Ramos (cell line): ENCODE measurements around the gene EGR4.

Experiments
- in situ Hi-C: fragments of 300-500 bp; cut with MboI; formaldehyde crosslinking; loops from one replicate; pipeline ENCODE4 v1.14.3; 2022; ENCODE audit warnings: low sequenced_read_pairs; ENCODE audit not compliant: unreplicated experiment

EGR4 gene

GRCh38 chr2:73253901-73254300, 39.4 kb downstream of the EGR4 start:
- in situ Hi-C loops, result no loop called here

GRCh38 chr2:73253400-73253799, 39.9 kb downstream of the EGR4 start:
- in situ Hi-C loops, result no loop called here

DNA sequence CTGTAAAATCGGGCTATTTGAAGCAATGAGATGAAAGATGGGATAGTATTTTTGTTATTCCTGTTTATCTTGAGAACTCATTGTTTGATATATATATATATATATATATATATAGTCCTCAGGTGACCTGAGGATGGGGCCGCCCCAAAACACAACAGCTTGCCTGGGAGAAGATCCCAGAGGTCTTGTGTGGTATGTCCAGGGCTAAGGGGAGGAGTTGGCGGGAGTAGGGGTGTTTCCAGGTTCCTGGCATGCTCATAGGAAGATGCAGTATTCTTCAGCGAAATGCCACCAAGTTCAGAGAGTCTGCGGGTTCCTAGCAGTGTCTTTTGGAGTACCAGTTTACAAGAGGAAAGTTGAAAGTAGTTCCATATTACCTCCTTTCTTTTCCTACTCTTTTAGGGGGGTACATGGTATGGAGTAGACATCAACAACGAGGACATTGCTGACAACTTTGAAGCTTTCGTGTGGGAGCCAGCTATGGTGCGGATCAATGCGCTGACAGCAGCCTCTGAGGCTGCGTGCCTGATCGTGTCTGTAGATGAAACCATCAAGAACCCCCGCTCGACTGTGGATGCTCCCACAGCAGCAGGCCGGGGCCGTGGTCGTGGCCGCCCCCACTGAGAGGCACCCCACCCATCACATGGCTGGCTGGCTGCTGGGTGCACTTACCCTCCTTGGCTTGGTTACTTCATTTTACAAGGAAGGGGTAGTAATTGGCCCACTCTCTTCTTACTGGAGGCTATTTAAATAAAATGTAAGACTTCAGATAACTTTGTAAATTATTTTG, 40.9 kb downstream of the EGR4 start:
- in situ Hi-C loops, result no loop called here

DNA sequence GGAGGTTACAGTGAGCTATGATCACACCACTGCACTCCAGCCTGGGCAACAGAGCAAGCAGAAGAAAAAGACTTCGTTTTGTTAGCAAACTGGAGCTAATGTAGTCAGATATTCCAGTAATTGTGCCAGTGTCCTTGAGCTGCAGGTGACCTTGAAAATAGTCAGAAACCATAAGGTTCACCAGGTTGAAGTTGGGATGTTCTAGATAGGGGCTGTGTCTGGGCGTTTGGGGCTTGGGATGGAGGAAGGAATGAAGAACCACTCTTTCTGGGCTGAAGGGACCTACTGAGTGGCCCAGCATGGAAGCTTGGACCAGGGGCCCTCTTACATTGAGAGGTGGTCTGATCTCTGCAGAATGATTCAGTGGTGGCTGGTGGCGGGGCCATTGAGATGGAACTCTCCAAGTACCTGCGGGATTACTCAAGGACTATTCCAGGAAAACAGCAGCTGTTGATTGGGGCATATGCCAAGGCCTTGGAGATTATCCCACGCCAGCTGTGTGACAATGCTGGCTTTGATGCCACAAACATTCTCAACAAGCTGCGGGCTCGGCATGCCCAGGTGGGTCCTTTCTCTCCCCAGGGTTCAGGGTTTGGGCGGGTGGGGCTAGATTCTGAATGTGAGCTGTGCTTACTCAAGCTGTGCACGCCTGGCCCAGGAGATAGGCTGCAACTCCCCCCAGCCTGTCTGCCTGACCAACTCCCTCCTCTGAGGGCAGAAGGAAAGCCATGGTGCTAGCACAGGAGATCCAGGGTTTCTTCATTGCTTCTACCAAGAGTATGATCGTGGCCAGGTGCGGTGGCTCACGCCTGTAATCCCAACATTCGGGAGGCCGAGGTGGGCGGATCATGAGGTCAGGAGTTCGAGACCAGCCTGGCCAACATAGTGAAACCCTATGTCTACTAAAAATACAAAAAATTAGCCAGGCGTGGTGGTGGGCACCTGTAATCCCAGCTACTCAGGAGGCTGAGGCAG, 42.2 kb downstream of the EGR4 start:
- in situ Hi-C loops, result no loop called here

DNA sequence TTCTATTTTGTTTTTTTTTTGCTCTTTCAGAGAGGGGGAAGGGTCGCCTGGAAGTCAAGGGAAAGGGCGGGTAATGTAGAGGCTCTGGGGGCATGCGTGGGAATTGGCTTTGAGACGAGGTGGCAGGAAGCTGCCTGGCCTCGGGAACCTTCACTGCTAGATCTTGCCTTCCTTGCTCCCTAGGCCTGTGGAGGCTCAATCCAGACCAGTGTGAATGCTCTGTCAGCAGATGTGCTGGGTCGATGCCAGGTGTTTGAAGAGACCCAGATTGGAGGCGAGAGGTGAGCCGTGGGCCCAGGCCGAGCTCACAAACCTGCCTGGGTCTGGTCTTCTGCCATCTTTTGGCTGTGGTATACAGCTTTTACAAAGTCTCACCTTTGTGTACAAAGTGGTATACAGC, 43.7 kb downstream of the EGR4 start:
- in situ Hi-C loops, result loop anchor here (25.0 kb wide), 1 partner anchor 938 kb away; the partner anchor contains the start of genes MOB1A and MTHFD2

DNA sequence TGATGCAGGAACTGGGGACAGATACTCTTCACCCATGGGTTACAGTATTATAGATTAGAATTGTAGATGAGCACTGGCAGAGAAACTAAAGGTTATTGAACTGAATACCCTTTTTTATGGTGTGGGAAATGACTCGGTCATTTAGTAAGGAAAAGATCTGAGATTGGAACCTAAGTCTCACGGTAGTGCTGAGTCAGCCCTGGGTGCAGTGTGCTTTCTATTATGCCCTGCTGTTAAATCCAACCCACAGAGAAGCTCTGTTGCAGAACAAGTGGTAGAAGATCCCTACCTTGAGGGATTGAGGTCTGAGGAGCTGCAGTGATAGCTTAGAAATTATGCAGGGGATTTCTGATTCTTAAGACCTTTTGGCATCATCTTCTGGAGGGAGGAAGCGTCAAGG, 46.5 kb downstream of the EGR4 start:
- in situ Hi-C loops, result loop anchor here (25.0 kb wide), 1 partner anchor 940 kb away; the partner anchor contains the start of genes MOB1A and MTHFD2

- in situ Hi-C loops, result loop anchor here (25.0 kb wide), 1 partner anchor 943 kb away; the partner anchor contains the start of genes MOB1A and MTHFD2
These were observed 48.8 kb downstream of the EGR4 start for GRCh38 chr2:73244580-73244979.

DNA sequence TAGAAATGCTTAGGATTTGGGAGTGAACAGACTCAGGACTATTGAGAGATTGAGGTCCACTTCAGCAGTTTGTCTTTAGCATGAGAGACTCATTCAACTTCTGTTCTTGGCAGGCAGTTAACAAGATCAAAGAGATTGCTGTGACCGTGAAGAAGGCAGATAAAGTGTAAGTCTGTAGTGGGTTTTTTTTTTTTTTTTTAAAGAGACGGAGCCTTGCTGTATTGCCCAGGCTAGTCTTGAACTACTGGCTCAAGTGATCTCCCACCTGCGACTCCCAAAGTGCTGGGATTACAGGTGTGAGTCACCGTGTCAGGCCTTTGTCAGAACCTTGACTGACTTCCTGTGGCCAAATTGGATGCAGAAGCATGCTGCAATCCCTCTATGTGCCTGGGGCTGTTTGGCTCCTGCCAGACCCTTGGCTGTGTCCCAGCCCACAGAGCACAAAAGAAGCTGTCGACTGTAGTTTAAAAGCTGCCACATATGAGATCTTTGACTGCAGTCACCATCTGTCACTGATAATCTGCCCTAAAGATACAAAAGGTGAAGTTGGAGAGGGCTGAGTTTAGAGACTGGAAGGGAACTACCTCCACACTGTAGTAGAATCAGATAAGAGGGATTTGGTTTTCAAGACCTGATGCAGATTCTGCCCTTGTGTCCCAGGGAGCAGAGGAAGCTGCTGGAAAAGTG, 49.3 kb downstream of the EGR4 start:
- in situ Hi-C loops, result loop anchor here (25.0 kb wide), 1 partner anchor 943 kb away; the partner anchor contains the start of genes MOB1A and MTHFD2
